GM15510 (cell line): ENCODE results near the gene NR3C2.

ENCODE experiments used
- POLR2A ChIP-seq: IDR thresholded peaks from 3 replicates; pipeline ENCODE4 v1.6.1; 2011; ENCODE audit warnings: borderline replicate concordance; ENCODE audit not compliant: insufficient read length; ENCODE audit errors: extremely low read depth

Gene NR3C2

DNA sequence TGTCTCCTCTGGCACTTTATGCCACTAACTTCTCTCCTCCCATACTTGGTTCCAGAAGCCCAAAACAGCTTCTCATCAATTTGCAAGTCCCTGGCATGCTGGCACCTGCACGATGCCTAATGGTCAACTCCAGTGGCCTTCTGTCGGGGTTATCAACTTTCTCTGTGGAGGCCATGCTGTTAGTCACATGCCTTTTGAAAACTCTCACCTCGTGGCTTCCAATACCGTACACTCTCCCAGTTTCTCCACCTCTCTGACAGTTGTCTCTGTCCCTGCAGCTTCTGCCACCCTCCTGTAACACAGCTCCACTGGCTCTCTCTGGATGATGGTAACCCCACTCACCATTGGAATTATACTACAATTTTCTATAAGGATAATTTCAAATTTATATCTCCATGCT is 324.0 kb downstream of the NR3C2 start:
- TF ChIP-seq POLR2A: no peak

DNA sequence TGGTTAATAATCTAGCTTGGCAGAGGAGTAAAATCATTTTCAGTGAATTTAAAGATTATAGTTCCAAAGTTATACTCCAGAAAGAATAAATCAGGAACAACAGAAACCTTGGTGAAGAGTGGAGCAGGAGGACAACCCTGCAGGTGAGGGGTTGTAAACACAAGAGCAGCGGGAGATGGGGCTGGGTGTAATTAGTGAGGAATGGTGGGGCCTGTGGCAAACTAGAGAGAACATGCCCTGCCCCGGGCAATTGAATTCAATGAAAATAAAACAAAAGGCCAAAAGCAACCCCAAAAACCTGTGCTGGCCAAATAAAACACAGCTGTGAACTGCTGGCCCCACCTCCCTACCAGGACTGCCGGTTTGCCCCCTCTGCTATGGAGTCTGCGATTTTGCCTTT is 325.2 kb downstream of the NR3C2 start:
- no peak for TF ChIP-seq POLR2A

DNA sequence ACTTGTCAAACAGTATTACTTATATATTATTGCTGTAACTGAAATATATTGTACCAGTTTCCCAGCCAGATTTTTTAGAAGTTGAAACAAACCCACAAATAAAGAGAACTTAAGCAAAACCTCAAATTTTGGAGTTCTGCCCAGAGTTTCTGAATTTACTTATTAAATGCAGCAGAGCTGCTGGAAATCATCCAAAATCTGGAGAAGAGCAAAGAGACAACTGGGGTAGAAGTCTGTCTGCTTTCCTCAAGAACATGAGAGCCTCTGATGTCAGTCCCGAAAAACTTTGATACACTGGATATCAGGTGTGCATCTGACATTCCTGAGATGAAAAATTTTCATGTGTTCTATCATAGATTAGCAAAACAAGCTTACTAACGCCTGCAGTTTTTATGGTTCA is 325.9 kb downstream of the NR3C2 start:
- TF ChIP-seq POLR2A: no peak

DNA sequence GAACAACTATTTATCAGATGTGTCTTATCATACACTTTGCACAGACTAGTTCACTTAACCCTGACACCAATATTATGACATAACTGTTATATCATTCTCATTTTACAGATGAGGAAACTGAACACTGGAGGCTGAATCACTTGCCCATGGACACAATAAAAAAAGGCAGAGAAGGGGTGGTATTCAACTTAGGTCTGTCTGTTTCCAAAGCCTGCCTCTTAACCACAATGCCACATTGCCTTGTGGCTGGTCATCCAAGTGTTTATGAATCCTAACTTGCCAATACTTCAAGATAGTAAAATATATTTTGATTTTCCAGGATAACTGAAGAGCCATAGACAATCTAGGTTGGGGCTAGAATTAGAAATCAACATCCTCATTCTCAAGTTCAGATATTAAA is 327.8 kb downstream of the NR3C2 start:
- no peak for TF ChIP-seq POLR2A

DNA sequence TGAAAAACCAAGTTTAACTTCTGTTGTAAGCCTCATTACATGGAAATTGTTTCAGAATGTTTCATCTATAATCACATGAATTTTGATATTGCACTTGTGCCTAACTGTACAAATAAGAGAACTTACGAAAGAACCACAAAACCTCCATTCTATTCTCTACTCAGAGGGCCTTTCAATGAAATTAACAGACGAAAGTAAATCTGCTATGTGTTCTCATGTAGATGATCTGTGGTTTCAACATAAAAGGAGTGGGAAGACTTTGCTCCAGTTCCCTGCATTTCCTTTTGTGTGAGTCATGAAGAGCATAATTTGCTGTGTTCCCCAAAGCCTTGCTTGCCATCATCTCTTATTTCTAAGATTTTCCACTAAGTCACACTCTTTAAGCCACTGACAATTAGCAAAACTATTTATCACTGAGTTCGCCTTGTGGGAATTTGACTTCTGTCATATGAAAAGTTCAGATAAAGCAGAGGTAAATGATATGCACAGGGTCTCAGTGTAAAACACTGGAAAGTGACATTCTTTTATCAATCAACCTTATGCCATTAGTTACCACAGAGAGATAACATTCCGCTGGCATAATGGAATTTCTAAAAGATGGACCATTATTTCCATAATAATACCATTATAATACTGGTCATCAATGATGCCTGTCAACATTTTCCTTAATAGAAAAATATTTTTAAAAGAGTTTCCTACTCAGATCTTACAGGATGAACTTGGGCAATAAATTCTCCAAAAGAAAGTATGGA is 329.8 kb downstream of the NR3C2 start:
- TF ChIP-seq POLR2A: no peak

- TF ChIP-seq POLR2A: no peak
These were observed 332.0 kb downstream of the NR3C2 start for GRCh38 chr4:148110169-148110568.

DNA sequence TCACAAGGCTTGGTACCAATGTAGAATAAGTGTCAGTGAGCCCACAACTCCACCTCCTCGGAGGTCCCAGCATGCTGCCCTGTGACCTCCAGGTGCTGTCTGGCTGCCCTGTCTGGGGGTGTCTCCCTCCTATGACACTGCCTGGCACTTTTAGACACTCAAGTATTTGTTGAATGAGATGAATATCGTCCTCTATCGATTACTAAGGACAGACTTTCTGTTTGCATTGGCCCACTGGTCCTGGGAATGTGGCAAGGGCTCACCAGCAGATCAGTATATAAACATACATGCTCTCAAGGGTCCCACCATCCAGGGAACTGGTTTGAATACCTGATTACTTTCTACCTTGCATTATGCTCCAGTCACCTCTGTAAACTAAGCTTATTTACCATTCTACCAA is 333.0 kb downstream of the NR3C2 start:
- TF ChIP-seq POLR2A: no peak

- TF ChIP-seq POLR2A: no peak
These were observed 333.4 kb downstream of the NR3C2 start for GRCh38 chr4:148108766-148109165.

GRCh38 chr4:148103597-148104355 is 338.4 kb downstream of the NR3C2 start:
- TF ChIP-seq POLR2A: no peak

GRCh38 chr4:148101790-148102189 is 340.4 kb downstream of the NR3C2 start:
- no peak for TF ChIP-seq POLR2A

GRCh38 chr4:148101235-148101634 is 341.0 kb downstream of the NR3C2 start:
- no peak for TF ChIP-seq POLR2A

GRCh38 chr4:148097801-148098200 is 344.4 kb downstream of the NR3C2 start:
- no peak for TF ChIP-seq POLR2A

- no peak for TF ChIP-seq POLR2A
These were observed 346.8 kb downstream of the NR3C2 start for GRCh38 chr4:148095346-148095923.

DNA sequence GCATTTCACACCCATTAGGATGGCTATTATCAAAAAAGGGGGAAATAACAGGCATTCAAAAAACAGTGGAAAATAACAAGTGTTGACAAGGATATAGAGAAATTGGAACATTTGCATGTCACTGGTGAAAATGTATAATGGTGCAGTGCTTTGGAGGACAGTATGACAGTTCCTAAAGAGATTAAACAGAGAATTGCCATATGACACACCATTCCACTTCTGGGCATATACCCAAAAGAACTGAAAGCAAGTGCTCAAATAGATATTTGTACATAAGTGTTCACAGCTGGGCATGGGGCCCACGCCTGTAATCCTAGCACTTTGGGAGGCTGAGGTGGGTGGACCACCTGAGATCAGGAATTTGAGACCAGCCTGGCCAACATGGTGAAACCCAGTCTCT is 348.1 kb downstream of the NR3C2 start:
- TF ChIP-seq POLR2A: no peak

DNA sequence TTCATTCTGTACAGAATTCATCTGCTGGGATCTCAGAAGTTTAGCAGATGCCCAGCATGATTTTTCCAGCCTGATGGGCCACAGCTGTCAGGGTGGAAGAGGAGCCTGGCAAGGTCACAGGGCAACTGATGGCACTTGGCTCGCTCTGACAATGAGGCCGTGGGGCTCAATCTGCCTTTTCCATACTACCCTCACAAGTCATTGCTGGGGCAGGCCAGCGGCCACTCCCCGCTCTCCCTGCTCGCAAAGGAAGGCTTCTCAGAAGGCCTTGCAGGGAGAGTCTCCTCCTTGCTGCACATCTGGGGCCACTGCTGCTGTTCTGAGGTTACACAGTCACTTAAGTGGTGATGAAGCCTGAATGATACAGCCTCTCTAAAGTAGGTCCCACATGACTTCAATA is 349.1 kb downstream of the NR3C2 start:
- no peak for TF ChIP-seq POLR2A
